Measurements from ENCODE around the gene KIF13A. TPM values are rescaled to one million over a fixed set of nuclear protein-coding genes. Genes with fewer than 3 reads are reported as not detected.
A peak's percentile ranks its signal among the peaks of the same experiment; 100 is the strongest.

Gene KIF13A
- total and polyA plus RNA-seq, 2 donors (not counting 3 experiments of a cell fraction or from before 2014, with no cell fraction given): 24.9 to 65.8 TPM

- Histone ChIP-seq H3K27ac (ENCODE audit: insufficient read depth, low read depth, low read length) (no peak overlapping the region), H3K27me3 (ENCODE audit: control insufficient read depth in 2 of 2, insufficient read depth in 2 of 2, low read length in 2 of 2) (no peaks in the 10 kb centered on the region), H3K4me3 (replicated peaks in 1 of 3; ENCODE audit: insufficient read depth in 1 of 3, low read depth in 1 of 3, low read length in 3 of 3) (no peak overlapping the region), H3K79me2 (ENCODE audit: control insufficient read depth, insufficient read depth, low read length) (peaks cover 25% of the 10 kb centered on the region), H3K4me1 (ENCODE audit: control insufficient read depth, extremely low read depth, insufficient read depth, low read length) (peaks cover 7% of the 10 kb centered on the region), H3K9ac (replicated peaks; ENCODE audit: extremely low read depth, insufficient read depth, low read length) (no peak overlapping the region), H4K20me1 (replicated peaks; ENCODE audit: control insufficient read depth, extremely low read depth, insufficient read depth, low read length) (no peaks in the 10 kb centered on the region), H2AFZ (ENCODE audit: low read depth, low read length) (no peak overlapping the region), H3K9me3 (replicated peaks; ENCODE audit: control insufficient read depth, insufficient read depth, low read length) (no peaks in the 10 kb centered on the region), H3K4me2 (ENCODE audit: insufficient read depth, low read length) (no peak overlapping the region), H3K9me1 (replicated peaks; ENCODE audit: control insufficient read depth, extremely low read depth, insufficient read depth, low read length) (peaks cover 4% of the 10 kb centered on the region), H3K36me3 (ENCODE audit: control insufficient read depth in 2 of 2, extremely low read depth in 1 of 2, insufficient read depth in 2 of 2, low read length in 2 of 2) (no peaks in the 10 kb centered on the region)
- ChIA-PET POLR2A (no interaction called here), CTCF (interaction anchor here (1.1 to 2.0 kb wide), 3 partner anchors 9 to 14 kb away, joined by 3 to 5 read pairs (median 4); no protein-coding TSS in a partner anchor)
- BruUV-seq (replicated peaks): no TSS peak
- DNase-seq (ENCODE audit: low read depth, low spot score) (peak; percentile 68), FAIRE-seq (peak; percentile 40)
- intact Hi-C loops (cut with micrococcal nuclease): no loop called here
- TF ChIP-seq GATA2 (IDR thresholded peaks at IDR 0.05; ENCODE audit: insufficient read depth, insufficient read length, low read depth, low read length): no peak
- peak; percentile 8 for TF ChIP-seq JUN (IDR thresholded peaks at IDR 0.05; ENCODE audit: borderline replicate concordance, insufficient read depth, insufficient read length, low read depth)
- dilution Hi-C loops (cut with MboI; ENCODE audit: extremely low pct_ligation_motif_present, low sequenced_read_pairs): no loop called here
Measured at GRCh38 chr6:17945111-17945510, 42.3 kb downstream of the KIF13A start.

- Histone ChIP-seq H3K4me2 (ENCODE audit: insufficient read depth, low read length) (no peak overlapping the region), H3K36me3 (ENCODE audit: control insufficient read depth in 2 of 2, extremely low read depth in 1 of 2, insufficient read depth in 2 of 2, low read length in 2 of 2) (no peaks in the 10 kb centered on the region), H3K9me1 (replicated peaks; ENCODE audit: control insufficient read depth, extremely low read depth, insufficient read depth, low read length) (peaks cover 4% of the 10 kb centered on the region), H3K27me3 (ENCODE audit: control insufficient read depth in 2 of 2, insufficient read depth in 2 of 2, low read length in 2 of 2) (no peaks in the 10 kb centered on the region), H3K4me1 (ENCODE audit: control insufficient read depth, extremely low read depth, insufficient read depth, low read length) (peaks cover 7% of the 10 kb centered on the region), H3K79me2 (ENCODE audit: control insufficient read depth, insufficient read depth, low read length) (peaks cover 22% of the 10 kb centered on the region), H3K4me3 (replicated peaks in 1 of 3; ENCODE audit: insufficient read depth in 1 of 3, low read depth in 1 of 3, low read length in 3 of 3) (no peak overlapping the region), H2AFZ (ENCODE audit: low read depth, low read length) (no peak overlapping the region), H4K20me1 (replicated peaks; ENCODE audit: control insufficient read depth, extremely low read depth, insufficient read depth, low read length) (no peaks in the 10 kb centered on the region), H3K27ac (ENCODE audit: insufficient read depth, low read depth, low read length) (no peak overlapping the region), H3K9me3 (replicated peaks; ENCODE audit: control insufficient read depth, insufficient read depth, low read length) (no peaks in the 10 kb centered on the region), H3K9ac (replicated peaks; ENCODE audit: extremely low read depth, insufficient read depth, low read length) (no peak overlapping the region)
- CTCF ChIA-PET: interaction anchor here (0.8 to 1.5 kb wide), 2 partner anchors 13 to 23 kb away, joined by 3 to 4 read pairs; no protein-coding TSS in a partner anchor
- intact Hi-C loops (cut with micrococcal nuclease): no loop called here
- TF ChIP-seq MYC (IDR thresholded peaks at IDR 0.05; ENCODE audit: low read depth, low read length) (no peak), JUN (IDR thresholded peaks at IDR 0.05; ENCODE audit: borderline replicate concordance, insufficient read depth, insufficient read length, low read depth) (no peak), GATA2 (IDR thresholded peaks at IDR 0.05; ENCODE audit: insufficient read depth, insufficient read length, low read depth, low read length) (no peak), POLR2AphosphoS5 (IDR thresholded peaks at IDR 0.05; ENCODE audit: insufficient read depth, low read depth, low read length) (no peak), POLR2A (IDR thresholded peaks at IDR 0.05; ENCODE audit: low read depth, low read length) (no peak), CTCF (IDR thresholded peaks at IDR 0.05; ENCODE audit: extremely low read depth in 1 of 2, insufficient read depth in 1 of 2, low read depth in 1 of 2, low read length in 2 of 2) (no peak), FOS (IDR thresholded peaks at IDR 0.05; ENCODE audit: borderline replicate concordance, insufficient read depth, low read length) (no peak), EZH2 (IDR thresholded peaks at IDR 0.05; ENCODE audit: borderline replicate concordance, low read depth, low read length, severe bottlenecking) (no peak), MAX (IDR thresholded peaks at IDR 0.05; ENCODE audit: insufficient read depth, insufficient read length) (no peak)
- DNase-seq (ENCODE audit: low read depth, low spot score) (no peak), FAIRE-seq (no peak)
- BruUV-seq (replicated peaks): no TSS peak
- POLR2A ChIA-PET: no interaction called here
- dilution Hi-C loops (cut with MboI; ENCODE audit: extremely low pct_ligation_motif_present, low sequenced_read_pairs): no loop called here
Measured at GRCh38 chr6:17941318-17941717, 46.1 kb downstream of the KIF13A start.

Data from endothelial cell of umbilical vein (primary cell).